Measurements from ENCODE around the gene SLC7A4.
"Not testable (repeated sequence)": the region's sequence is repeated elsewhere in the genome, so short reads cannot be mapped to it uniquely, and the experiment has no call there.

SLC7A4 gene

DNA sequence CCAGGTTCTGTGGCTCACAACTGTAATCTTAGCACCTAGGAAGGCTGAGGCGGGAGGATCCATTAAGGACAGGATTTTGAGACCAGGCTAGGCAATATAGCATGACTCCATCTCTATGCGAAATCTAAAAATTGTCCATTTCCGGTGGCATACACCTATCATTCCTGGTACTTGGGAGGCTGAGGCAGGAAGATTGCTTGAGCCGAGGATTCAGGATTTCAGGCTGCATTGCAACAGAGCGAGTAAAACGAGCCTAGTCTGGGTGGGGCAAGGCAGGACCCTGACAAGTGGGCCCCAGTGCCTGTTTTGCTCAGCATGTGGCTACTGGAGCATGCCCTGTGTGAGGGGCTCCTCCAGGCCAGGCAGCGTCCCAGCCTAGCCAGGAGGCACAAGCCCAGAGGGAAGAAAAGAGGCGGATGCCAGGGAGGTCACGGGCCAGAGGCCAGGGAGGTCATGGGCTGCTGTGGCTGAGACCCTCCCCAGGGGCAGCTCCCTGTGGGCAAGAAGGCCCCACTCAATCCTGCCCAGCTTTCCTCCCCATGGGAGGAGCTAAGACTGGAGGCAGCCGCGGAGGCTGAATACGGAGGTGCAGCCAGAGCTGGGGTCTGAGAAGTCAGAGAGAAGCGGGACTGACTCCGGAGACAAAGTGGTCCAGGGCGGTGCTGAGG, 21.8 kb upstream of the SLC7A4 start:
- no peak for DNase-seq
- H3K27ac ChIP-seq, result no peak overlapping the region
- TF ChIP-seq, protein P1, sequence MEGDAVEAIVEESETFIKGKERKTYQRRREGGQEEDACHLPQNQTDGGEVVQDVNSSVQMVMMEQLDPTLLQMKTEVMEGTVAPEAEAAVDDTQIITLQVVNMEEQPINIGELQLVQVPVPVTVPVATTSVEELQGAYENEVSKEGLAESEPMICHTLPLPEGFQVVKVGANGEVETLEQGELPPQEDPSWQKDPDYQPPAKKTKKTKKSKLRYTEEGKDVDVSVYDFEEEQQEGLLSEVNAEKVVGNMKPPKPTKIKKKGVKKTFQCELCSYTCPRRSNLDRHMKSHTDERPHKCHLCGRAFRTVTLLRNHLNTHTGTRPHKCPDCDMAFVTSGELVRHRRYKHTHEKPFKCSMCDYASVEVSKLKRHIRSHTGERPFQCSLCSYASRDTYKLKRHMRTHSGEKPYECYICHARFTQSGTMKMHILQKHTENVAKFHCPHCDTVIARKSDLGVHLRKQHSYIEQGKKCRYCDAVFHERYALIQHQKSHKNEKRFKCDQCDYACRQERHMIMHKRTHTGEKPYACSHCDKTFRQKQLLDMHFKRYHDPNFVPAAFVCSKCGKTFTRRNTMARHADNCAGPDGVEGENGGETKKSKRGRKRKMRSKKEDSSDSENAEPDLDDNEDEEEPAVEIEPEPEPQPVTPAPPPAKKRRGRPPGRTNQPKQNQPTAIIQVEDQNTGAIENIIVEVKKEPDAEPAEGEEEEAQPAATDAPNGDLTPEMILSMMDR (IDR thresholded peaks at IDR 0.05; ENCODE audit: low read depth, low read length, missing control alignments), result no peak
- in situ Hi-C loops (cut with HindIII; ENCODE audit: low pct_ligation_motif_present, low sequenced_read_pairs), result no loop called here
- peaks cover 8% of the 10 kb centered on the region for H3K27me3 ChIP-seq (replicated peaks)
- no peak overlapping the region for H3K4me3 ChIP-seq (ENCODE audit: low read depth, low read length)
- no peaks in the 10 kb centered on the region for H3K36me3 ChIP-seq (replicated peaks)

DNA sequence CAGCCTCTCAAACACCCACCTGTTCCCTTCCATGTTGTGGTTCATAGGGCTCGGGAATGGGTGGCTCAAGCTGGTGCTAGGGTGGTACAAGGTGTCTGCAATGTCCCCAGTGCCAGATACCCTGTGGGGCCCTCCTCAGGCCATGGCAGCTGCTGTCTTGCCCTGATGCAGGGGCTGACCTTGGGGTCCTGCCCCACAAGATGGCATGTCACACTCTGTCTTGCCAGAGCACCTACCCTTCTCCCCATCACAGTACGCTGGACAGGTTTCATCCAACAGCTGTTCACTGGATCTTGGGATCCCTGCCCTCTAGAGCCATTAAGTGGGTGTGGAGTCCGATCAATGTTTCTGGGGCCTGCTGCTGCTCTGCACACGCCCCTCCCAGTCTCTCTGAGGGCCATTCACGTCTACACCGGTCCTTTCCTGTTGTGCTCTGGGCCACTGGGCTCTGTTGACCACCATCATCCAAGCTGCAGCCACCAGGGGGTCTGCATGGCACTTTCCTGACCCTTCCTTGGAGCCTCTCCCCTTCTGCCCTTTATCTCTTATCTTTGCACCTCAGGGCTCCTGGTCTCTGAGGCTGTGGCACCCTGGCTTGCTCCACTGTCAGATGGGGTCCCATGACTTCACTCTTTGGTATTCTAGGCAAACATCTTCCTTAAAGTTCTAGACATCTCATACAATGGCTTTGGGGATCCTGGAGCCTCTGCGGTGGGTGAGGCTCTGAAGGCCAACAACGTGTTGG, 20.5 kb upstream of the SLC7A4 start:
- no peak overlapping the region for H3K27ac ChIP-seq
- TF ChIP-seq, protein P1 (IDR thresholded peaks at IDR 0.05; ENCODE audit: low read depth, low read length, missing control alignments), result no peak
- DNase-seq, result no peak
- H3K36me3 ChIP-seq (replicated peaks), result no peaks in the 10 kb centered on the region
- no peak overlapping the region for H3K4me3 ChIP-seq (ENCODE audit: low read depth, low read length)
- in situ Hi-C loops (cut with HindIII; ENCODE audit: low pct_ligation_motif_present, low sequenced_read_pairs), result no loop called here
- H3K27me3 ChIP-seq (replicated peaks), result peaks cover 8% of the 10 kb centered on the region

DNA sequence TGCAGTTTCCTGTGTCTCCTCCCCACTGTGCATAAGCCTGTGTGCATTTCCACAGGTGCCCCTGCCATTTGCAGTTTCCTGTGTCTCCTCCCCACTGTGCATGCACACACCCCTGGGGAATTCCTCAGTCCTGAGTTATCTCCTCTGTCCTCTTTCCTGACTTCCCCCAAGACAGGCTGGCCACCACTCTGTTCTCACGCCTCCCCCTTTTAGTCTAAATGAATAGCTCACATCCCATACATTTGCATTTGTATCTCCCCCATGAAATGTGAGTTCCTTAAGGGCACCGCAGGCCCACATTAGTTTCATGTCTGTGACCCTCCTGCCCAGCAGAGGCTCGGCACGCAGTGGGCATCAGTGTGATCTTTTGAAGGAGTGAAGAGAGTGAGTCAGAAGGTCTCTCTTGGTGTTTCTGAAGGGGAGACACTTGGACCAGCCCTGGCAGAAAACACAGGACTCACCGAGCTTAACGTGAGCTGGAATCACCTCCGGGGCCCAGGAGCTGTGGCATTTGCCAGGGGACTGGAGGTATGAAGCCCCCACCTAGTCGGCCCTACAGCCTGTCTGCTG, 19.6 kb upstream of the SLC7A4 start:
- DNase-seq, result no peak
- TF ChIP-seq, protein P1 (IDR thresholded peaks at IDR 0.05; ENCODE audit: low read depth, low read length, missing control alignments), result no peak
- no peak overlapping the region for H3K27ac ChIP-seq
- in situ Hi-C loops (cut with HindIII; ENCODE audit: low pct_ligation_motif_present, low sequenced_read_pairs), result no loop called here
- H3K27me3 ChIP-seq (replicated peaks), result peaks cover 8% of the 10 kb centered on the region
- no peaks in the 10 kb centered on the region for H3K36me3 ChIP-seq (replicated peaks)
- H3K4me3 ChIP-seq (ENCODE audit: low read depth, low read length), result no peak overlapping the region

DNA sequence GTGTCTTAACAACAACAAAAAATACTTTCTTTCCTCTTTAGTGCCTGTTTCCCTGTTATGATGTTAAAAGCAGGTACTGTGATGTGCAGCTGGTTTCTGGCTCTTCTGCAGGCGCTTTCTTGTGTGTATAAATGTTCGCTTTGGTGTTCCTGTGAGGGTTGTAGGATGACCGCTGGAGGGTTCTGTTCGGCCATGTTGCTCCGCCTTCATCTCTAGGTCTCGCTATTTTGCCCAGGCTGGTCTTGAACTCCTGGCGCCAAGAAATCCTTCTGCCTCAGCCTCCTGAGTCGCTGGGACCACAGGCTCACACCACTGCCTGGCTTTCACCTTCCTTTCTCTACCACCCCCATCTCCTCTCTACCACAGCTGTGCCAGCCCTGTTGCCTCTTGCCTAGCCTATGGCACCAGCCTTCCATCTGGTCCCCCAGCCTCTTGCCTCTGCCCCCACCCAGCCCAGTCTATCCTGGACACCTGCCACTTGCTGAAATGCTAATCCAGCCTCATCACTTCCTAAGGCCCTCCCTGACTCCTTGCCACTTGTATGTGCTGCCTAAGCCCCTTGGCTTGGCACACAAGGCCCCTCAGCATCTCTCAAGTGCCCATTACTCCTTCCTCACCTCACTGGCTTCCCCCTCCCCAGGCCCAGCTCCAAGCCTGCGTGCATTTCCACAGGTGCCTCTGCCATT, 18.9 kb upstream of the SLC7A4 start:
- Histone ChIP-seq H3K36me3 (replicated peaks) (no peaks in the 10 kb centered on the region), H3K4me3 (ENCODE audit: low read depth, low read length) (no peak overlapping the region), H3K27ac (no peak overlapping the region), H3K27me3 (replicated peaks) (peaks cover 4% of the 10 kb centered on the region)
- TF ChIP-seq, protein P1 (IDR thresholded peaks at IDR 0.05; ENCODE audit: low read depth, low read length, missing control alignments), result no peak
- DNase-seq, result no peak
- in situ Hi-C loops (cut with HindIII; ENCODE audit: low pct_ligation_motif_present, low sequenced_read_pairs), result no loop called here

DNA sequence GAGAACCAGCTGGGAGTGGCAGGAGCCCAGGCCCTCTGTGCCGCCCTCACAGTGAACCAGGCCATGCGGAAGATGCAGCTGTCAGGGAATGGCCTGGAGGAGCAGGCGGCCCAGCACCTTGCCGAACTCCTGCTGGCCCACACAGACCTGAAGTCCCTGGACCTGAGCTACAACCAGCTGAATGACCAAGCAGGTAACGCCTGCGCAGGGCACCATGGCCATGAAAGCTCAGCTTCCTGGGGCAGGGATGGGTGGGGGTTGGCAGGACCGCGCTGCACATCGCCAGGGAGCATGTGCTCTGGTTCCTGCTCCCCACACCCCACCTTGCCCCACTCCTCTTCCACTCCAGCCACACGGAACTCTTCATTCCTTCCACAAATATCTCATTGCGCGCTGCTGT, 16.6 kb upstream of the SLC7A4 start:
- H3K36me3 ChIP-seq (replicated peaks); H3K27me3 ChIP-seq (replicated peaks); in situ Hi-C loops (cut with HindIII; ENCODE audit: low pct_ligation_motif_present, low sequenced_read_pairs); H3K4me3 ChIP-seq (ENCODE audit: low read depth, low read length); DNase-seq; H3K27ac ChIP-seq: not testable (repeated sequence)

DNA sequence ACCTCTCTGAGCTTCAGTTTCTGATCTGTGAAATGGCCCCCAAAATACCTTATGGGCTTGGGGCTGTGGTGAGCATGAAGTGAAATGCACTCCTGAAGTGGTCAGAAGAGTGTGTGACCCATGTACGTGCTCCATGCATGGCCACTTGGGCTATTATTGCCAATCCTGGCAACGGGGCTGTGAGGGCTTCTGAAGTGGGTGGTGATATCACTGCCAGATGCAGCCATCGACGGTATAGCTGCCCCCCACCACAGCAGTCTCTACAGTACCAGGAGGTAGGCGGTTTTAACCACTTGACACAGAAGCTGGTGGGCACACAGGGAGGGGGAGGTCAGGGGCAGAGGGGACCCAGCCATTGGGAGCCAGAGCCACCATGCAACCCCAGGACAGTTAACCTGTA, 16.1 kb upstream of the SLC7A4 start:
- H3K36me3 ChIP-seq (replicated peaks); DNase-seq; H3K27me3 ChIP-seq (replicated peaks); in situ Hi-C loops (cut with HindIII; ENCODE audit: low pct_ligation_motif_present, low sequenced_read_pairs); H3K27ac ChIP-seq; H3K4me3 ChIP-seq (ENCODE audit: low read depth, low read length): not testable (repeated sequence)

All from brain microvascular endothelial cell (primary cell).